Measurements from ENCODE around the gene FUS. TPM values are rescaled to one million over a fixed set of nuclear protein-coding genes. Genes with fewer than 3 reads are reported as not detected.

Gene FUS
- 67.2 and 83.8 TPM in 2 replicates for total RNA-seq

DNA sequence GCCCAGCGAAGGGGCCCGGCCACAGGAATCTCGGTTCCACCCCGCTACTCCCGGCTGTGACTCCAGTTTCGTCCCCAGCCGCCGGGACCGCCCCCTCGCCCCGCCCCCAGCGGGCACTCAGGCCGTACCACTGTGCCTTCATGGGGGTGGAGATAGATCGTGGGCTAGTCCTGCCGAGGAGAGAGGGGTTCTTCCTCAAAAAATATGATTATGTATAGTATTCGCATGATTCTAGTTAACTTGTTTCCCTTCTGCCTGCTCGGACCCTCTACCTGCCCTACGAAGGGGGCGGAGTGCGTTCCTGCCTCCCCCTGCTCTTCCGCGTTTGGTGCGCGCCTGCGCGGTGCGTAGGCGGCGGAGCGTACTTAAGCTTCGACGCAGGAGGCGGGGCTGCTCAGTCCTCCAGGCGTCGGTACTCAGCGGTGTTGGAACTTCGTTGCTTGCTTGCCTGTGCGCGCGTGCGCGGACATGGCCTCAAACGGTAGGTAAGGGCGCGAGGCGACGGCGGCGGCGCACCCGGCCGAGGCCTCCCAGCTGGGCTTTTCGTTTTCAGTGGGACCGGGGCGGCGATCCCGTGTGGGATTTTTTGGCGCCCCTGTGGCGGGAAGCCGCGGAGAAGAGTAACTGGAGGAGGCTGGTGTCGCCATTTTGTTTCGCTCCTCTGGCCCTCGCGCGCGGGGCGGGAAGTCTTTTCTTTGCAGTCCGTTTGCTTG, at the start of gene FUS:
Gene FUS, plus strand, starts transcription at position 393 of the 713 bp plus-strand sequence. Its CDS starts 76 bp downstream, at position 469.
- peak within 1 kb of the TSS; percentile 89 for H3K4me3 ChIP-seq (ENCODE audit: low read depth, low read length)
- TF ChIP-seq, protein P1, sequence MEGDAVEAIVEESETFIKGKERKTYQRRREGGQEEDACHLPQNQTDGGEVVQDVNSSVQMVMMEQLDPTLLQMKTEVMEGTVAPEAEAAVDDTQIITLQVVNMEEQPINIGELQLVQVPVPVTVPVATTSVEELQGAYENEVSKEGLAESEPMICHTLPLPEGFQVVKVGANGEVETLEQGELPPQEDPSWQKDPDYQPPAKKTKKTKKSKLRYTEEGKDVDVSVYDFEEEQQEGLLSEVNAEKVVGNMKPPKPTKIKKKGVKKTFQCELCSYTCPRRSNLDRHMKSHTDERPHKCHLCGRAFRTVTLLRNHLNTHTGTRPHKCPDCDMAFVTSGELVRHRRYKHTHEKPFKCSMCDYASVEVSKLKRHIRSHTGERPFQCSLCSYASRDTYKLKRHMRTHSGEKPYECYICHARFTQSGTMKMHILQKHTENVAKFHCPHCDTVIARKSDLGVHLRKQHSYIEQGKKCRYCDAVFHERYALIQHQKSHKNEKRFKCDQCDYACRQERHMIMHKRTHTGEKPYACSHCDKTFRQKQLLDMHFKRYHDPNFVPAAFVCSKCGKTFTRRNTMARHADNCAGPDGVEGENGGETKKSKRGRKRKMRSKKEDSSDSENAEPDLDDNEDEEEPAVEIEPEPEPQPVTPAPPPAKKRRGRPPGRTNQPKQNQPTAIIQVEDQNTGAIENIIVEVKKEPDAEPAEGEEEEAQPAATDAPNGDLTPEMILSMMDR (conservative IDR thresholded peaks at IDR 0.05; ENCODE audit: low read depth, low read length), result no peak
- peak; percentile 26 for DNase-seq (ENCODE audit: low read depth)

DNA sequence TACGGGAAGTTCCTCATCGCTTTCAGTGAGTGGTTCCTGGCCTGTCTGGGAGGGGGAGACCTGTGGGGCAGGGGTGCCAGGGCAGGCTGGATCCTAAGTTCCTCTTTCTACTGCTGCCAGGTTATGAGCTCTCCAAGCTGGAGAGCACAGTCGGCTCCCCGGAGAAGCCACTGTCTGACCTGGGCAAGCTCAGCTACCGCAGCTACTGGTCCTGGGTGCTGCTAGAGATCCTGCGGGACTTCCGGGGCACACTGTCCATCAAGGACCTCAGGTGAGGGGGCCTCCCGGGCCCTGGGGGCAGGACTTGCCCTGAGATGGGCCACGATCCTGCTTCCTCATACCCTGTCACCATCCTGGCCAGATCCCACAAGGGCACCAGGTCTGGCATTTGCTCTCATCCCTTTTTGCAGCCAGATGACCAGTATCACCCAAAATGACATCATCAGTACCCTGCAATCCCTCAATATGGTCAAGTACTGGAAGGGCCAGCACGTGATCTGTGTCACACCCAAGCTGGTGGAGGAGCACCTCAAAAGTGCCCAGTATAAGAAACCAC, 49.5 kb upstream of the FUS start:
- H3K4me3 ChIP-seq (ENCODE audit: low read depth, low read length), result no peak overlapping the region
- no peak for DNase-seq (ENCODE audit: low read depth)
- TF ChIP-seq, protein P1 (conservative IDR thresholded peaks at IDR 0.05; ENCODE audit: low read depth, low read length), result no peak

DNA sequence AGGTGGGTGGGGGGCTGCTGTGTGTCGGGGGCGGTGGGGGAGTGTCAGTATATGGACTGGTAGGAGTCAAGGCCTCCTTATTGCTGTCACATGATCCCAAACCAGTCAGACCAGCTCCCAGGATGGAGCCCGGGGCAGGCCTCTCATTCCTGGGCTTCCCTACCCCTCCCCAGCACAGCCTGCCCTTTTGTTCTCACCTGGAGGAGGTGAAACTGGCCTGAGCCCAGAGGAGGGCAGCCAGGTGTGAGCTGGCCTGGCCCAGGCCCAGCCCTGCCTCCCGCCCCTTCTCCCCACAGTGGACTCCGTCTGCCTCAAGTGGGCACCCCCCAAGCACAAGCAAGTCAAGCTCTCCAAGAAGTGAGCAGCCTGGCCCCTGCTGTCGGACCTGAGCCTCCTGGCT, 49.0 kb upstream of the FUS start:
- TF ChIP-seq, protein P1 (conservative IDR thresholded peaks at IDR 0.05; ENCODE audit: low read depth, low read length), result no peak
- DNase-seq (ENCODE audit: low read depth), result no peak

DNA sequence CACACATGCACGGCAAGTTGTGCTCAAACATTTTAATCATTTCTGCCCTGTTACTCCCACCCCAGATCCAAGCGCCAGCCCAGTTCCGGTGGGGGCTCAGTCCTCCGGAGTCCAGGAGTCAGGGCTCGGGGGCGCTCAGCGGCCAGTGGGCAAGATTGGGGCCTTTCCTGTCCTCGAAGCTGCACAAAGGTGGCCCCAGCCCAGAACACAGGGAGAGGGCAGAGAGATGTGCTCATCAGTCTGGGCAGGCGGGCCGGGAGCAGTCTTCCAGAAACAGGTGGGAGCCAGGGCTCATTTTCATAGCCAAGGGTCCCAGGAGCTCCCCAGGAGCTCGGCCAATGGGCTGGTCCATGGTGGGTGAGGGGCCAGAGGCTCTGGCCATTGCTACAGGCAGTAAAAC, 48.5 kb upstream of the FUS start:
- TF ChIP-seq, protein P1 (conservative IDR thresholded peaks at IDR 0.05; ENCODE audit: low read depth, low read length), result no peak
- no peak overlapping the region for H3K4me3 ChIP-seq (ENCODE audit: low read depth, low read length)
- no peak for DNase-seq (ENCODE audit: low read depth)

More for the DNA sequence above, 49.0 kb upstream of the FUS start:
- no peak overlapping the region for H3K4me3 ChIP-seq (ENCODE audit: low read depth, low read length)

DNA sequence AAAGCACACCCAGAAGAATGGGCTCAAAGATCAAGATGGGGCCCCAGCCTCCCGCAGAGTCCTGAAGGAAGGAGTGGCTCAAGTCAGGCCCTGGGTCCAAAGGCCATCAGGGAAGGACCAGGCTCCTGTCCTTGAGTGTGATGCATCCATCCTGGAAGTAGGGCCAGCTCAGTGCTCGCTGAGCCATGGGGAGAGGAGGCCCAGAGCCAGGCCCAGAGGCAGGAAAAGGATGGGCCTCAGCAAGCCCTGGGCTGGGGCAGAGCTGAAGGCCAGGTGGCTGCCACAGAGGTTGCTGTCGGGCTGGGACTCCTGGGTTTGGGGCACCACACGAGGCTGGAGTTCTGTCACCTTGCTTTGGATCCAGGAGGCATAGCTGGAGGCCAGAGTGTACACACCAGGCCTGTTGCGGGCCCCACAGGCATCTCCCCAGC, 48.1 kb upstream of the FUS start:
- DNase-seq (ENCODE audit: low read depth), result no peak
- TF ChIP-seq, protein P1 (conservative IDR thresholded peaks at IDR 0.05; ENCODE audit: low read depth, low read length), result no peak
- H3K4me3 ChIP-seq (ENCODE audit: low read depth, low read length), result no peak overlapping the region

DNA sequence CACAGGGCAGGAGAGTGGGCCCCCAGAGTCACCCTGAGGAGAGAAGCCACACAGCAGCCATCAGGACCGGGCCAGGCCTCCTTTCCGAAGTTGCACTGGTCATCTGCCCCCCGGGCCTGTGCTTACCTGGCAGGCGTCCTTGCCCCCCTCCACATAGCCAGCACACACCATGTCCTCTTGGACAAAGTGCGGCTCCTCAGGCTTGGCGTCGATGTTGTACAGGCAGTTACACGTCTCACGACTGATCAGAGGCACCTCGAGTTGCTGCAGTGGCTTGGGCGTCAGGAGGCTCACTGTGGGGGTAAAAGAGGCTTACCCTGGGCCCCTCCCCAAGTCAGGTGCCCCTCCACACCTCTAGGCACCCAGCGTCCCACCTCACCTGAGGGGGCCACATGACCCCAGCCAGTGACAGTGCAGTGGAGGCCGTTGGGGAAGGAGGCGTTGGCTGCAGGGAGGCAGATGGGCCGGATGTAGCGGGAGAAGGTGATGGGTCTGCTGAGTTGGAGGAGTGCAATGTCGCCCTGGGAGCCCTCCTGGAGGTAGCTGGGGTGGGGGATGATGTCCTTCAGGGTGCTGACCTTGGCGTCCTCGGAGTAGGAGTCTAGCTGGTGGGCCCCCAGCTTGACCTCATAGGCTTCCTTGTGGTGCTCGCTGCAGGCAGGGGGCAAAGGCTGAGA, 47.5 kb upstream of the FUS start:
- DNase-seq (ENCODE audit: low read depth), result no peak
- TF ChIP-seq, protein P1 (conservative IDR thresholded peaks at IDR 0.05; ENCODE audit: low read depth, low read length), result no peak
- no peak overlapping the region for H3K4me3 ChIP-seq (ENCODE audit: low read depth, low read length)

Measured in epithelial cell of proximal tubule (primary cell).